HG03575 (cell line): ENCODE measurements around the gene PRR5.

Experiments
- ATAC-seq: cut with Tn5 transposase; IDR thresholded peaks from one replicate; pipeline ENCODE4 v1.9.1; 2021; ENCODE audit not compliant: unreplicated experiment, insufficient number of reproducible peaks, low FRiP score; ENCODE audit errors: extremely low read depth

Gene PRR5

GRCh38 chr22:44764974-44765373 lies 63.0 kb downstream of the PRR5 start:
- ATAC-seq: no peak

GRCh38 chr22:44765571-44766285 lies 63.7 kb downstream of the PRR5 start:
- ATAC-seq: no peak

GRCh38 chr22:44773082-44773481 lies 71.1 kb downstream of the PRR5 start:
- no peak for ATAC-seq

GRCh38 chr22:44775862-44776261 lies 73.9 kb downstream of the PRR5 start:
- no peak for ATAC-seq

GRCh38 chr22:44776605-44777363 lies 74.8 kb downstream of the PRR5 start:
- ATAC-seq: no peak

GRCh38 chr22:44777364-44777755 lies 75.4 kb downstream of the PRR5 start:
- ATAC-seq: no peak

- ATAC-seq: no peak
Measured at GRCh38 chr22:44780876-44781449, 79.0 kb downstream of the PRR5 start.

GRCh38 chr22:44782363-44782963 lies 80.5 kb downstream of the PRR5 start:
- no peak for ATAC-seq

GRCh38 chr22:44783091-44783490 lies 81.1 kb downstream of the PRR5 start:
- ATAC-seq: no peak

GRCh38 chr22:44783581-44783980 lies 81.6 kb downstream of the PRR5 start:
- no peak for ATAC-seq

GRCh38 chr22:44786136-44786535 lies 84.1 kb downstream of the PRR5 start:
- no peak for ATAC-seq

GRCh38 chr22:44786610-44787009 lies 84.6 kb downstream of the PRR5 start:
- ATAC-seq: no peak
